WTC11 (cell line): ENCODE measurements around the gene KCNC2.

Experiments
- NR1H2 ChIP-seq: sonication (generic); formaldehyde crosslinking; IDR thresholded peaks from 2 replicates; pipeline ENCODE4 v1.9.0; 2021; ENCODE audit warnings: mild to moderate bottlenecking, moderate library complexity, missing genetic modification reagents
- ZNF263 ChIP-seq: sonication (generic); formaldehyde crosslinking; IDR thresholded peaks from 2 replicates; pipeline ENCODE4 v1.8.1; 2022; ENCODE audit warnings: low read depth, mild to moderate bottlenecking, moderate library complexity, missing genetic modification reagents
- TF ChIP-seq, protein P1 (sequence below): sonication (generic); formaldehyde crosslinking; IDR thresholded peaks from 2 replicates; pipeline ENCODE4 v1.8.1; 2023; ENCODE audit warnings: mild to moderate bottlenecking, missing genetic modification reagents, moderate library complexity
- TF ChIP-seq, protein P2 (sequence below): sonication (generic); formaldehyde crosslinking; IDR thresholded peaks from 2 replicates; pipeline ENCODE4 v1.8.0; 2022; ENCODE audit warnings: mild to moderate bottlenecking, missing genetic modification reagents
- TF ChIP-seq, protein P3 (sequence below): fragments of 200-600 bp; IDR thresholded peaks from 2 replicates; pipeline ENCODE4 v1.8.0; 2022; ENCODE audit warnings: antibody characterized with exemption

- TF ChIP-seq, protein P1, sequence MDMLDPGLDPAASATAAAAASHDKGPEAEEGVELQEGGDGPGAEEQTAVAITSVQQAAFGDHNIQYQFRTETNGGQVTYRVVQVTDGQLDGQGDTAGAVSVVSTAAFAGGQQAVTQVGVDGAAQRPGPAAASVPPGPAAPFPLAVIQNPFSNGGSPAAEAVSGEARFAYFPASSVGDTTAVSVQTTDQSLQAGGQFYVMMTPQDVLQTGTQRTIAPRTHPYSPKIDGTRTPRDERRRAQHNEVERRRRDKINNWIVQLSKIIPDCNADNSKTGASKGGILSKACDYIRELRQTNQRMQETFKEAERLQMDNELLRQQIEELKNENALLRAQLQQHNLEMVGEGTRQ: no peak
- TF ChIP-seq, protein P2, sequence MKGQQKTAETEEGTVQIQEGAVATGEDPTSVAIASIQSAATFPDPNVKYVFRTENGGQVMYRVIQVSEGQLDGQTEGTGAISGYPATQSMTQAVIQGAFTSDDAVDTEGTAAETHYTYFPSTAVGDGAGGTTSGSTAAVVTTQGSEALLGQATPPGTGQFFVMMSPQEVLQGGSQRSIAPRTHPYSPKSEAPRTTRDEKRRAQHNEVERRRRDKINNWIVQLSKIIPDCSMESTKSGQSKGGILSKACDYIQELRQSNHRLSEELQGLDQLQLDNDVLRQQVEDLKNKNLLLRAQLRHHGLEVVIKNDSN (CRISPR knock-in tag): no peak
- TF ChIP-seq, protein P3, sequence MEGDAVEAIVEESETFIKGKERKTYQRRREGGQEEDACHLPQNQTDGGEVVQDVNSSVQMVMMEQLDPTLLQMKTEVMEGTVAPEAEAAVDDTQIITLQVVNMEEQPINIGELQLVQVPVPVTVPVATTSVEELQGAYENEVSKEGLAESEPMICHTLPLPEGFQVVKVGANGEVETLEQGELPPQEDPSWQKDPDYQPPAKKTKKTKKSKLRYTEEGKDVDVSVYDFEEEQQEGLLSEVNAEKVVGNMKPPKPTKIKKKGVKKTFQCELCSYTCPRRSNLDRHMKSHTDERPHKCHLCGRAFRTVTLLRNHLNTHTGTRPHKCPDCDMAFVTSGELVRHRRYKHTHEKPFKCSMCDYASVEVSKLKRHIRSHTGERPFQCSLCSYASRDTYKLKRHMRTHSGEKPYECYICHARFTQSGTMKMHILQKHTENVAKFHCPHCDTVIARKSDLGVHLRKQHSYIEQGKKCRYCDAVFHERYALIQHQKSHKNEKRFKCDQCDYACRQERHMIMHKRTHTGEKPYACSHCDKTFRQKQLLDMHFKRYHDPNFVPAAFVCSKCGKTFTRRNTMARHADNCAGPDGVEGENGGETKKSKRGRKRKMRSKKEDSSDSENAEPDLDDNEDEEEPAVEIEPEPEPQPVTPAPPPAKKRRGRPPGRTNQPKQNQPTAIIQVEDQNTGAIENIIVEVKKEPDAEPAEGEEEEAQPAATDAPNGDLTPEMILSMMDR: no peak
- TF ChIP-seq ZNF263 (no peak), NR1H2 (CRISPR knock-in tag) (no peak)
Observed at GRCh38 chr12:75184516-75184915, 25.1 kb downstream of the KCNC2 start.
